SK-N-SH treated with all-trans-retinoic acid at 6 μM for 48 hours (cell line): ENCODE measurements around the gene FMOD.

Source experiments
- ATAC-seq: fragments of 200-7000 bp; cut with Tn5 transposase; 3 replicates; pipeline ENCODE4 v1.9.1; 2020; ENCODE audit warnings: mild to moderate bottlenecking, moderate library complexity
- ARNTL ChIP-seq: fragments of 450-650 bp; formaldehyde crosslinking; IDR thresholded peaks from 2 replicates; pipeline ENCODE4 v1.5.0; 2020; ENCODE audit warnings: low read depth, mild to moderate bottlenecking, moderate library complexity, borderline replicate concordance
- BACH2 ChIP-seq: fragments of 250-450 bp; sonication (Bioruptor Pico); IDR thresholded peaks from 2 replicates; pipeline ENCODE4 v1.9.0; 2021; ENCODE audit warnings: mild to moderate bottlenecking, borderline replicate concordance
- CSDC2 ChIP-seq: fragments of 250-450 bp; sonication (Bioruptor Pico); IDR thresholded peaks from 2 replicates; pipeline ENCODE4 v1.5.0; 2020; ENCODE audit warnings: mild to moderate bottlenecking, moderate library complexity
- ESRRG ChIP-seq: fragments of 250-450 bp; sonication (Bioruptor Pico); IDR thresholded peaks from 2 replicates; pipeline ENCODE4 v1.6.1; 2021; ENCODE audit warnings: mild to moderate bottlenecking
- GLIS3 ChIP-seq: fragments of 250-450 bp; sonication (Bioruptor Pico); IDR thresholded peaks from 2 replicates; pipeline ENCODE4 v1.5.0; 2020; ENCODE audit warnings: mild to moderate bottlenecking, moderate library complexity
- ISL1 ChIP-seq: fragments of 250-450 bp; sonication (Bioruptor Pico); IDR thresholded peaks from 2 replicates; pipeline ENCODE4 v2.1.2; 2022; ENCODE audit warnings: mild to moderate bottlenecking, moderate library complexity
- OSR1 ChIP-seq: fragments of 250-450 bp; sonication (Bioruptor Pico); IDR thresholded peaks from 2 replicates; pipeline ENCODE4 v1.8.0; 2022; ENCODE audit warnings: moderate library complexity, mild to moderate bottlenecking, inconsistent platforms
- PATZ1 ChIP-seq: fragments of 250-450 bp; sonication (Bioruptor Pico); IDR thresholded peaks from 2 replicates; pipeline ENCODE4 v1.8.0; 2020; ENCODE audit warnings: mild to moderate bottlenecking, moderate library complexity, borderline replicate concordance
- PPARA ChIP-seq: fragments of 250-450 bp; sonication (Bioruptor Pico); IDR thresholded peaks from 2 replicates; pipeline ENCODE4 v1.5.0; 2020; ENCODE audit warnings: mild to moderate bottlenecking, borderline replicate concordance
- RARB ChIP-seq: fragments of 250-450 bp; sonication (Bioruptor Pico); IDR thresholded peaks from 2 replicates; pipeline ENCODE4 v1.8.0; 2021; ENCODE audit warnings: mild to moderate bottlenecking, moderate library complexity
- SNAI2 ChIP-seq: fragments of 250-450 bp; sonication (Bioruptor Pico); IDR thresholded peaks from 2 replicates; pipeline ENCODE4 v1.5.0; 2020; ENCODE audit warnings: mild to moderate bottlenecking, moderate library complexity
- TCF4 ChIP-seq: fragments of 250-450 bp; sonication (Bioruptor Pico); IDR thresholded peaks from 2 replicates; pipeline ENCODE4 v1.8.0; 2021; ENCODE audit warnings: mild to moderate bottlenecking, moderate library complexity, borderline replicate concordance
- TOX ChIP-seq: fragments of 250-450 bp; sonication (Bioruptor Pico); IDR thresholded peaks from 2 replicates; pipeline ENCODE4 v1.8.0; 2021; ENCODE audit warnings: mild to moderate bottlenecking, moderate library complexity, borderline replicate concordance
- ZC3H10 ChIP-seq: fragments of 250-450 bp; sonication (Bioruptor Pico); IDR thresholded peaks from 2 replicates; pipeline ENCODE4 v1.5.1; 2021; ENCODE audit warnings: mild to moderate bottlenecking, moderate library complexity
- ZFP30 ChIP-seq: fragments of 450-650 bp; formaldehyde crosslinking; IDR thresholded peaks from 2 replicates; pipeline ENCODE4 v1.5.0; 2022; ENCODE audit warnings: mild to moderate bottlenecking, moderate library complexity
- ZNF565 ChIP-seq: fragments of 450-650 bp; formaldehyde crosslinking; conservative IDR thresholded peaks from 2 replicates; pipeline ENCODE4 v1.5.0; 2020; ENCODE audit warnings: low read depth, mild to moderate bottlenecking, moderate library complexity
- ZNF70 ChIP-seq: fragments of 450-650 bp; formaldehyde crosslinking; IDR thresholded peaks from 2 replicates; pipeline ENCODE4 v1.5.0; 2020; ENCODE audit warnings: mild to moderate bottlenecking, moderate library complexity
- ZNF8 ChIP-seq: fragments of 450-650 bp; formaldehyde crosslinking; IDR thresholded peaks from 2 replicates; pipeline ENCODE4 v1.5.0; 2020; ENCODE audit warnings: mild to moderate bottlenecking, moderate library complexity
- TF ChIP-seq, protein P1 (sequence below): fragments of 250-450 bp; sonication (Bioruptor Pico); IDR thresholded peaks from 2 replicates; pipeline ENCODE4 v1.5.1; 2021; ENCODE audit warnings: mild to moderate bottlenecking, moderate library complexity
- TF ChIP-seq, protein P2 (sequence below): fragments of 250-450 bp; sonication (Bioruptor Pico); IDR thresholded peaks from 2 replicates; pipeline ENCODE4 v1.5.0; 2020; ENCODE audit warnings: mild to moderate bottlenecking, moderate library complexity
- TF ChIP-seq, protein P3 (sequence below): fragments of 250-450 bp; sonication (Bioruptor Pico); IDR thresholded peaks from 2 replicates; pipeline ENCODE4 v1.5.1; 2020; ENCODE audit warnings: low read depth, mild to moderate bottlenecking, moderate library complexity
- TF ChIP-seq, protein P4 (sequence below): fragments of 250-450 bp; sonication (Bioruptor Pico); IDR thresholded peaks from 2 replicates; pipeline ENCODE4 v1.8.0; 2021; ENCODE audit warnings: low read depth, mild to moderate bottlenecking, moderate library complexity, borderline replicate concordance

Gene FMOD

DNA sequence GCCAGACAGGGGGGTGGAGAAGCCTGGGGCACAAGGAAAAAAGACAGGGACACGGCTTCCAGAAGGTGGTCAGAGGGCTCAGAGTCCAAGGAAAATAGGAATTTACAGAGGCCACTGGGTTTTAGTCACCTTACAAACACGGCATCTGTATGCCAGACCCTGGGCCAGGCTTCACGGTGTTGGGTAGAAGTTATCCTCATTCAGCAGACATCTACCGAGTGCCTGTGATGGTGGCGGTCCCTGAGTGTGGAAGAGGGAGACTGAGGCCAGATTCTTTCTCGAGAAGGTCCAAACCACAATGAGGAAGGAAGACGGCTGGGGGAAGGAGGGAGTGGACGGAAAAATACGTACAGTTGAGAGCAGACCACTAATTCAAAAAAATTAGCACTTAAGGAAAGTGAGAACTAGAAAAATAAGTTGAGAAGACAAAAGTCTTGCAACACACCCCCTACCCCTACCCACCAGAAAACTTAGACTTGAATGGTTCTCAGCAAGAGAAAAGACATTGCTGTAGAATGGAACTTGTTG lies 46.5 kb downstream of the FMOD start:
- TF ChIP-seq GLIS3 (CRISPR knock-in tag), result no peak
- TF ChIP-seq, protein P1, sequence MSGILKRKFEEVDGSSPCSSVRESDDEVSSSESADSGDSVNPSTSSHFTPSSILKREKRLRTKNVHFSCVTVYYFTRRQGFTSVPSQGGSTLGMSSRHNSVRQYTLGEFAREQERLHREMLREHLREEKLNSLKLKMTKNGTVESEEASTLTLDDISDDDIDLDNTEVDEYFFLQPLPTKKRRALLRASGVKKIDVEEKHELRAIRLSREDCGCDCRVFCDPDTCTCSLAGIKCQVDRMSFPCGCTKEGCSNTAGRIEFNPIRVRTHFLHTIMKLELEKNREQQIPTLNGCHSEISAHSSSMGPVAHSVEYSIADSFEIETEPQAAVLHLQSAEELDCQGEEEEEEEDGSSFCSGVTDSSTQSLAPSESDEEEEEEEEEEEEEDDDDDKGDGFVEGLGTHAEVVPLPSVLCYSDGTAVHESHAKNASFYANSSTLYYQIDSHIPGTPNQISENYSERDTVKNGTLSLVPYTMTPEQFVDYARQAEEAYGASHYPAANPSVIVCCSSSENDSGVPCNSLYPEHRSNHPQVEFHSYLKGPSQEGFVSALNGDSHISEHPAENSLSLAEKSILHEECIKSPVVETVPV (CRISPR knock-in tag), result no peak
- TF ChIP-seq, protein P2, sequence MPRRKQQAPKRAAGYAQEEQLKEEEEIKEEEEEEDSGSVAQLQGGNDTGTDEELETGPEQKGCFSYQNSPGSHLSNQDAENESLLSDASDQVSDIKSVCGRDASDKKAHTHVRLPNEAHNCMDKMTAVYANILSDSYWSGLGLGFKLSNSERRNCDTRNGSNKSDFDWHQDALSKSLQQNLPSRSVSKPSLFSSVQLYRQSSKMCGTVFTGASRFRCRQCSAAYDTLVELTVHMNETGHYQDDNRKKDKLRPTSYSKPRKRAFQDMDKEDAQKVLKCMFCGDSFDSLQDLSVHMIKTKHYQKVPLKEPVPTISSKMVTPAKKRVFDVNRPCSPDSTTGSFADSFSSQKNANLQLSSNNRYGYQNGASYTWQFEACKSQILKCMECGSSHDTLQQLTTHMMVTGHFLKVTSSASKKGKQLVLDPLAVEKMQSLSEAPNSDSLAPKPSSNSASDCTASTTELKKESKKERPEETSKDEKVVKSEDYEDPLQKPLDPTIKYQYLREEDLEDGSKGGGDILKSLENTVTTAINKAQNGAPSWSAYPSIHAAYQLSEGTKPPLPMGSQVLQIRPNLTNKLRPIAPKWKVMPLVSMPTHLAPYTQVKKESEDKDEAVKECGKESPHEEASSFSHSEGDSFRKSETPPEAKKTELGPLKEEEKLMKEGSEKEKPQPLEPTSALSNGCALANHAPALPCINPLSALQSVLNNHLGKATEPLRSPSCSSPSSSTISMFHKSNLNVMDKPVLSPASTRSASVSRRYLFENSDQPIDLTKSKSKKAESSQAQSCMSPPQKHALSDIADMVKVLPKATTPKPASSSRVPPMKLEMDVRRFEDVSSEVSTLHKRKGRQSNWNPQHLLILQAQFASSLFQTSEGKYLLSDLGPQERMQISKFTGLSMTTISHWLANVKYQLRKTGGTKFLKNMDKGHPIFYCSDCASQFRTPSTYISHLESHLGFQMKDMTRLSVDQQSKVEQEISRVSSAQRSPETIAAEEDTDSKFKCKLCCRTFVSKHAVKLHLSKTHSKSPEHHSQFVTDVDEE (CRISPR knock-in tag), result no peak
- no peak for TF ChIP-seq PPARA (CRISPR knock-in tag)
- no peak for TF ChIP-seq ISL1
- TF ChIP-seq, protein P3, sequence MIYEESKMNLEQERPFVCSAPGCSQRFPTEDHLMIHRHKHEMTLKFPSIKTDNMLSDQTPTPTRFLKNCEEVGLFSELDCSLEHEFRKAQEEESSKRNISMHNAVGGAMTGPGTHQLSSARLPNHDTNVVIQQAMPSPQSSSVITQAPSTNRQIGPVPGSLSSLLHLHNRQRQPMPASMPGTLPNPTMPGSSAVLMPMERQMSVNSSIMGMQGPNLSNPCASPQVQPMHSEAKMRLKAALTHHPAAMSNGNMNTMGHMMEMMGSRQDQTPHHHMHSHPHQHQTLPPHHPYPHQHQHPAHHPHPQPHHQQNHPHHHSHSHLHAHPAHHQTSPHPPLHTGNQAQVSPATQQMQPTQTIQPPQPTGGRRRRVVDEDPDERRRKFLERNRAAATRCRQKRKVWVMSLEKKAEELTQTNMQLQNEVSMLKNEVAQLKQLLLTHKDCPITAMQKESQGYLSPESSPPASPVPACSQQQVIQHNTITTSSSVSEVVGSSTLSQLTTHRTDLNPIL (CRISPR knock-in tag), result no peak
- TF ChIP-seq ZNF70 (CRISPR knock-in tag), result no peak
- no peak for TF ChIP-seq ZFP30 (CRISPR knock-in tag)
- no peak for TF ChIP-seq BACH2
- TF ChIP-seq ZNF565 (CRISPR knock-in tag), result no peak
- no peak for TF ChIP-seq OSR1 (CRISPR knock-in tag)
- no peak for TF ChIP-seq CSDC2
- TF ChIP-seq ARNTL (CRISPR knock-in tag), result no peak
- no peak for TF ChIP-seq ESRRG (CRISPR knock-in tag)
- TF ChIP-seq, protein P4, sequence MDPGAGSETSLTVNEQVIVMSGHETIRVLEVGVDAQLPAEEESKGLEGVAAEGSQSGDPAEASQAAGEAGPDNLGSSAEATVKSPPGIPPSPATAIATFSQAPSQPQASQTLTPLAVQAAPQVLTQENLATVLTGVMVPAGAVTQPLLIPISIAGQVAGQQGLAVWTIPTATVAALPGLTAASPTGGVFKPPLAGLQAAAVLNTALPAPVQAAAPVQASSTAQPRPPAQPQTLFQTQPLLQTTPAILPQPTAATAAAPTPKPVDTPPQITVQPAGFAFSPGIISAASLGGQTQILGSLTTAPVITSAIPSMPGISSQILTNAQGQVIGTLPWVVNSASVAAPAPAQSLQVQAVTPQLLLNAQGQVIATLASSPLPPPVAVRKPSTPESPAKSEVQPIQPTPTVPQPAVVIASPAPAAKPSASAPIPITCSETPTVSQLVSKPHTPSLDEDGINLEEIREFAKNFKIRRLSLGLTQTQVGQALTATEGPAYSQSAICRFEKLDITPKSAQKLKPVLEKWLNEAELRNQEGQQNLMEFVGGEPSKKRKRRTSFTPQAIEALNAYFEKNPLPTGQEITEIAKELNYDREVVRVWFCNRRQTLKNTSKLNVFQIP (CRISPR knock-in tag), result no peak
- TF ChIP-seq TCF4 (CRISPR knock-in tag), result no peak
- no peak for TF ChIP-seq TOX (CRISPR knock-in tag)
- no peak for TF ChIP-seq PATZ1 (CRISPR knock-in tag)
- no peak for TF ChIP-seq ZNF8 (CRISPR knock-in tag)
- TF ChIP-seq SNAI2 (CRISPR knock-in tag), result no peak
- TF ChIP-seq, all 23 proteins: peak for 0
- ATAC-seq, result no peak

- TF ChIP-seq ZC3H10 (no peak), TCF4 (CRISPR knock-in tag) (no peak), RARB (no peak)
- ATAC-seq, result no peak
Observed at GRCh38 chr1:203302894-203303293, 48.0 kb downstream of the FMOD start.

DNA sequence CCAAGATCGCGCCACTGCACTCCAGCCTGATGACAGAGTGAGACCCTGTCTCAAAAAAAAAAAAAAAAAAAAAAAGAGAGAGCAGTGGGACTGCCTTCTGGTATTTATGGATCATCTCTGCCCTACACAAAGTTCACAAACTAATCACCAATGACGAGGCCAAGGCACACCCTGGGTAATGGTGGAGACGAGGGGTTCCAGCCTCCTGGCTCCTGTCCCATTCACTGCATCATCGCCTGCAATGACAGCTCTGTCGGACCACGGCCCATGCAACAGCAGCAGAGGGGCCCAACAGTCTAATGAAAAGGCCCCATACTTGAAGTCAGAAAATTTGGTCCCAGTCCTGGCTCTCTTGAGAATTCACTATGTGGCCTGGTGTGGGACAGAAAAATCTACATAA lies 48.5 kb downstream of the FMOD start:
- ATAC-seq, result no peak
- TF ChIP-seq ARNTL (CRISPR knock-in tag), result no peak
- TF ChIP-seq ZNF70 (CRISPR knock-in tag), result no peak
- no peak for TF ChIP-seq TOX (CRISPR knock-in tag)
- no peak for TF ChIP-seq PPARA (CRISPR knock-in tag)
- no peak for TF ChIP-seq RARB
- TF ChIP-seq GLIS3 (CRISPR knock-in tag), result no peak
- TF ChIP-seq, protein P2 (CRISPR knock-in tag), result no peak
- no peak for TF ChIP-seq SNAI2 (CRISPR knock-in tag)
- no peak for TF ChIP-seq OSR1 (CRISPR knock-in tag)
- TF ChIP-seq ZC3H10, result no peak
- no peak for TF ChIP-seq ISL1
- TF ChIP-seq ESRRG (CRISPR knock-in tag), result no peak
